GM12878 (cell line): ENCODE data around the gene WNK1. TPM values are rescaled to one million over a fixed set of nuclear protein-coding genes. Genes with fewer than 3 reads are reported as not detected.

Source experiments
- ATAC-seq: fragments of 200-7000 bp; cut with Tn5 transposase; 3 replicates; pipeline ENCODE4 v1.9.1; 2020; ENCODE audit warnings: mild to moderate bottlenecking, moderate library complexity
- BruUV-seq: library from RNA; stranded (reverse); fragments of 400-500 nt; replicated peaks from 2 replicates; lab custom pipeline; 2021; lab: Mats Ljungman, UMichigan
- CTCF ChIA-PET: fragments of 300-600 bp; sonication (Branson Sonifier 250); formaldehyde crosslinking; extraction: SDS; loops from one replicate; lab custom pipeline; 2021; ENCODE audit warnings: inconsistent platforms; lab: Yijun Ruan, JAX
- POLR2A ChIA-PET: fragments of 350-600 bp; formaldehyde crosslinking; extraction: SDS; loops from one replicate; lab custom pipeline; 2021; ENCODE audit warnings: inconsistent platforms; lab: Charles Lee
- RAD21 ChIA-PET: fragments of 300-600 bp; sonication (Branson Sonifier 250); formaldehyde crosslinking; loops from one replicate; lab custom pipeline; 2023; ENCODE audit warnings: antibody characterized with exemption; ENCODE audit not compliant: unreplicated experiment; lab: Charles Lee
- SMC1A ChIA-PET: fragments of 300-600 bp; sonication (Branson Sonifier 250); formaldehyde crosslinking; loops from one replicate; lab custom pipeline; 2023; ENCODE audit not compliant: unreplicated experiment, uncharacterized antibody; lab: Charles Lee
- DNase-seq: peaks from one replicate; pipeline ENCODE4 v3.0.0-alpha.2; 2011; ENCODE audit warnings: low read depth, low spot score
- FAIRE-seq: peaks from 3 replicates; lab custom pipeline; 2011; peaks lifted over from hg19 to GRCh38; lab: Jason Lieb, UNC
- H2AFZ ChIP-seq: 2 replicates; pipeline ENCODE4 v1.6.0; 2011; ENCODE audit warnings: low read depth, low read length, control low read depth; ENCODE audit not compliant: control insufficient read depth
- H3K27ac ChIP-seq: 2 replicates; pipeline ENCODE4 v1.5.1; 2011; ENCODE audit warnings: control low read depth; ENCODE audit not compliant: control insufficient read depth, insufficient read depth
- H3K27me3 ChIP-seq, 2 experiments: replicated peaks in 1 of 2; 2 replicates each; pipeline versions ENCODE4 v1.6.0 to v1.6.1; 2011; ENCODE audit warnings: low read length in 1 of 2; ENCODE audit not compliant: control insufficient read depth in 2 of 2, insufficient read depth in 2 of 2
- H3K36me3 ChIP-seq, 2 experiments: 2 replicates each; pipeline ENCODE4 v1.5.1; 2011; ENCODE audit warnings: low read length in 1 of 2; ENCODE audit not compliant: control insufficient read depth in 2 of 2, insufficient read depth in 2 of 2
- H3K4me1 ChIP-seq: 2 replicates; pipeline ENCODE4 v1.6.1; 2011; ENCODE audit warnings: mild to moderate bottlenecking, low read length, moderate library complexity, mixed read lengths; ENCODE audit not compliant: control insufficient read depth, insufficient read depth
- H3K4me2 ChIP-seq: 2 replicates; pipeline ENCODE4 v1.6.0; 2011; ENCODE audit warnings: control low read depth; ENCODE audit not compliant: control insufficient read depth, insufficient read depth
- H3K4me3 ChIP-seq: fragments of 200-600 bp; sonication (generic); 2 replicates; pipeline ENCODE4 v1.5.1; 2016
- H3K79me2 ChIP-seq: 2 replicates; pipeline ENCODE4 v1.6.0; 2011; ENCODE audit warnings: low read length; ENCODE audit not compliant: control insufficient read depth, insufficient read depth
- H3K9ac ChIP-seq: 2 replicates; pipeline ENCODE4 v1.8.0; 2011; ENCODE audit warnings: low read length, control low read depth, mixed read lengths; ENCODE audit not compliant: control insufficient read depth, insufficient read depth
- H3K9me3 ChIP-seq: replicated peaks from 3 replicates; pipeline ENCODE4 v1.5.1; 2011; ENCODE audit warnings: mild to moderate bottlenecking, low read length; ENCODE audit not compliant: control insufficient read depth, insufficient read depth
- H4K20me1 ChIP-seq: 2 replicates; pipeline ENCODE4 v1.6.0; 2011; ENCODE audit not compliant: control insufficient read depth, insufficient read depth
- BHLHE40 ChIP-seq, 2 experiments: fragments of 450-650 bp in 1 of 2; IDR thresholded peaks; 2 replicates each; pipeline ENCODE4 v1.6.1; 2011 to 2017; ENCODE audit warnings: low read depth in 2 of 2, borderline replicate concordance in 1 of 2, improper control_type of control experiment in 1 of 2, low read length in 1 of 2, mild to moderate bottlenecking in 1 of 2
- CBFB ChIP-seq: IDR thresholded peaks from 2 replicates; pipeline ENCODE4 v1.6.1; 2016; ENCODE audit warnings: antibody characterized with exemption, low read depth
- DPF2 ChIP-seq: fragments of 450-650 bp; IDR thresholded peaks from 2 replicates; pipeline ENCODE4 v1.6.1; 2017; ENCODE audit warnings: mild to moderate bottlenecking
- EP300 ChIP-seq, 2 experiments: fragments of 150-350 bp in 1 of 2; IDR thresholded peaks; 2 replicates each; pipeline ENCODE4 v1.6.1; 2011 to 2012; ENCODE audit warnings: low read depth in 2 of 2, low read length in 2 of 2, borderline replicate concordance in 1 of 2, improper control_type of control experiment in 1 of 2, inconsistent platforms in 1 of 2; ENCODE audit not compliant: control insufficient read depth in 1 of 2
- MEF2B ChIP-seq: fragments of 450-650 bp; IDR thresholded peaks from 2 replicates; pipeline ENCODE4 v1.6.1; 2018; ENCODE audit warnings: mild to moderate bottlenecking, moderate library complexity; ENCODE audit not compliant: partially characterized antibody, poor library complexity, severe bottlenecking
- MYC ChIP-seq: IDR thresholded peaks from 2 replicates; pipeline ENCODE4 v1.6.1; 2011; ENCODE audit warnings: mild to moderate bottlenecking, low read length, moderate library complexity, inconsistent platforms; ENCODE audit not compliant: insufficient read depth, insufficient replicate concordance, insufficient read length, severe bottlenecking
- USF2 ChIP-seq: IDR thresholded peaks from 2 replicates; pipeline ENCODE4 v1.6.1; 2011; ENCODE audit warnings: low read depth, low read length, improper control_type of control experiment, borderline replicate concordance
- ZNF592 ChIP-seq: fragments of 450-650 bp; IDR thresholded peaks from 2 replicates; pipeline ENCODE4 v1.6.1; 2017; ENCODE audit warnings: mild to moderate bottlenecking, moderate library complexity
- WGBS: methylation state at CpG from one replicate; pipeline ENCODE4 v1.1.6; 2016; ENCODE audit warnings: low lambda C conversion rate; ENCODE audit not compliant: insufficient replicate concordance, insufficient coverage; ENCODE audit errors: missing lambda C conversion rate; 5-methylcytosine and 5-hydroxymethylcytosine counted together
- in situ Hi-C: fragments of 300-500 bp; cut with MboI; formaldehyde crosslinking; loops from 9 replicates; pipeline ENCODE4 v1.14.3; 2018; ENCODE audit warnings: mixed read lengths
- intact Hi-C: fragments of 100-400 bp; cut with micrococcal nuclease; formaldehyde crosslinking; loops from one replicate; pipeline ENCODE4 v1.14.2; 2022; ENCODE audit not compliant: unreplicated experiment
- polyA plus RNA-seq, 11 experiments: library from polyadenylated mRNA; depleted of rRNA in 4 of 11; unstranded in 6 of 11; stranded (reverse) in 5 of 11; fragments of >200 nt; fragmentation: Nextera tagmentation in 4 of 11; fragmentation: Illumina TruSeq in 1 of 11; extraction: Ambion mirVana in 4 of 11; extraction: Trizol in 1 of 11; gene quantifications; 1 replicate in 1 of 11; 2 replicates in 10 of 11; pipeline versions ENCODE4 v1.2.1 to v1.2.3, GENCODE V29; 2011 to 2016; ENCODE audit warnings: inconsistent platforms in 2 of 11, missing spikeins in 2 of 11, low read depth in 1 of 11
- total RNA-seq, 4 experiments: library from RNA; depleted of rRNA in 3 of 4; stranded (reverse); fragments of >200 nt in 3 of 4; fragmentation: Illumina TruSeq in 1 of 4; extraction: Trizol in 1 of 4; gene quantifications; 2 replicates each; pipeline versions ENCODE4 v1.2.1 to v1.2.3, GENCODE V29; 2013 to 2021

Gene WNK1
- total and polyA plus RNA-seq, 10 of the 15 experiments (the other 5 are each of a cell fraction or from before 2014, with no cell fraction given), result 9.6 to 151 (median 86.6) TPM

DNA sequence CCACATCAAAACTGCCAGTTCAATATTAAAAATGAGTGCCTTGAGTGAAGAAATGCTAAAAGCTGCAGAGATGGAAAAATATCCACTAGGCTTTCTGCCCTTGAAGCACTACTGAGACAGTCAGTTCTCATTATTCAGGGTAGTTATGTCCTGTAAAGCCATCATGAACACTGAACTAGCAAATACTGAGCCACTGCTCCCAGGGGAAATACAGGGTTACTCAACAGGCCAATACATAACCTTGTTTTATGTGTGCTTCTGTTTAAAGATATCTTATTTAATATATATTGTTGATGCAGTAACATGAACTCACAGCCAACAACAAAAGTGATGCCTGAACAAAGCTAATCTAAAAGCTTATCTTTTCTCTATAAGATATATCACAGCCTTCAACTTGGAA lies 193.8 kb downstream of the WNK1 start:
- no peaks in the 10 kb centered on the region for H3K9me3 ChIP-seq
- no TSS peak for BruUV-seq
- peak; percentile 15 for DNase-seq
- H3K79me2 ChIP-seq, result peaks cover 35% of the 10 kb centered on the region
- peaks cover 6% of the 10 kb centered on the region for H3K4me1 ChIP-seq
- in situ Hi-C loops, result loop anchor here (5.0 kb wide), 1 partner anchor 369 kb away; no protein-coding TSS in a partner anchor
- H3K4me2 ChIP-seq, result peak overlapping the region; percentile 36; the same call in 1 of the 2 replicates
- no peaks in the 10 kb centered on the region for H3K27me3 ChIP-seq
- ChIA-PET CTCF (interaction anchor here (0.8 to 4.3 kb wide), 9 partner anchors 9 to 637 kb away, joined by 3 to 25 read pairs (median 6); no protein-coding TSS in a partner anchor), SMC1A (interaction anchor here (0.6 to 2.3 kb wide), 21 partner anchors 9 to 493 kb away, joined by 3 to 7 read pairs (median 4); no protein-coding TSS in a partner anchor), POLR2A (no interaction called here), RAD21 (interaction anchor here (0.7 to 1.8 kb wide), 14 partner anchors 13 to 376 kb away, joined by 3 to 11 read pairs (median 3); partner anchors contain the start of gene WNK1)
- intact Hi-C loops, result loop anchor here (5.0 kb wide), 1 partner anchor 124 kb away; no protein-coding TSS in a partner anchor
- no peak overlapping the region for H2AFZ ChIP-seq
- peak overlapping the region; percentile 27; the same call in 1 of the 2 replicates for H3K27ac ChIP-seq
- no peaks in the 10 kb centered on the region for H4K20me1 ChIP-seq
- H3K4me3 ChIP-seq, result 0 out of 2 replicates have a peak overlapping the region, but pooled peaks have one; percentile 22
- H3K36me3 ChIP-seq, result no peaks in the 10 kb centered on the region
- no peak for TF ChIP-seq MYC
- peak; percentile 83 for TF ChIP-seq MEF2B
- no peak for FAIRE-seq
- ATAC-seq, result no peak
- H3K9ac ChIP-seq, result no peak overlapping the region

DNA sequence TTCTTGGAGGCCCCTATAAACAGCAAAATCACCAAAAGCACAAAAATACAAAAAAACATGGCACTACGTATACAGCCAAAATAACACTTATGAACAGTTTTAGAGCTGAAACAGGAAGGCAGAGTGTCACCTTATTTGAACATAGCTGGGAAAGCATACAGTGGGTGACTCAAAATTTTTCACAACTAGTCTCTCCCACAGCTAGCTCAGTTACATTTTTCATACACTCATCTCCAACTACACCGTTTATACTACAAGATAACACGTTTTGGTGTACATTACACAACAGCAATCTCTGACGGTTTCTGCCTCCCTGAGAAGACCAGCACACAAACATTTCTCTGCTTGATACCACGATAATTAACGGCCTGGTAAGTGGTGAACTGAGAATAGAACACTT lies 194.3 kb downstream of the WNK1 start:
- no peak overlapping the region for H3K9ac ChIP-seq
- in situ Hi-C loops (loop anchor here (5.0 kb wide), 1 partner anchor 369 kb away; no protein-coding TSS in a partner anchor), intact Hi-C loops (loop anchor here (5.0 kb wide), 1 partner anchor 124 kb away; no protein-coding TSS in a partner anchor)
- SMC1A ChIA-PET, result interaction anchor here (0.6 to 2.3 kb wide), 21 partner anchors 9 to 494 kb away, joined by 3 to 7 read pairs (median 4); no protein-coding TSS in a partner anchor
- ATAC-seq (peak; percentile 13), DNase-seq (peak; percentile 24), FAIRE-seq (peak; percentile 41)
- no peaks in the 10 kb centered on the region for H3K27me3 ChIP-seq
- no peaks in the 10 kb centered on the region for H3K9me3 ChIP-seq
- H3K79me2 ChIP-seq, result peaks cover 35% of the 10 kb centered on the region
- CTCF ChIA-PET, result interaction anchor here (0.8 to 4.3 kb wide), 9 partner anchors 9 to 636 kb away, joined by 3 to 25 read pairs (median 6); no protein-coding TSS in a partner anchor
- RAD21 ChIA-PET, result interaction anchor here (0.7 to 1.8 kb wide), 14 partner anchors 13 to 377 kb away, joined by 3 to 11 read pairs (median 3); partner anchors contain the start of gene WNK1
- H3K36me3 ChIP-seq, result no peaks in the 10 kb centered on the region
- peak overlapping the region; percentile 27 for H3K27ac ChIP-seq
- H3K4me2 ChIP-seq, result peak overlapping the region; percentile 36; the same call in 1 of the 2 replicates
- no TSS peak for BruUV-seq
- H3K4me3 ChIP-seq, result peak overlapping the region; percentile 22; the same call in 1 of the 2 replicates
- H2AFZ ChIP-seq, result peak overlapping the region; percentile 0
- POLR2A ChIA-PET, result no interaction called here
- 40% methylated on average over 6 of the region's 6 CpGs for WGBS
- H3K4me1 ChIP-seq, result peaks cover 6% of the 10 kb centered on the region
- H4K20me1 ChIP-seq, result no peaks in the 10 kb centered on the region
- TF ChIP-seq ZNF592 (no peak), MEF2B (peak; percentile 4), CBFB (no peak), BHLHE40 (IDR thresholded peaks at IDR 0.05; ENCODE audit: borderline replicate concordance in 1 of 2, low read depth in 2 of 2, low read length in 1 of 2) (0 out of 4 replicates have a peak, but pooled peaks of 1 of the 2 experiments have one; percentile 14), USF2 (no peak), EP300 (IDR thresholded peaks at IDR 0.05; ENCODE audit: borderline replicate concordance in 1 of 2, control insufficient read depth in 1 of 2, low read depth in 2 of 2, low read length in 2 of 2) (0 out of 4 replicates have a peak, but pooled peaks of 1 of the 2 experiments have one; percentile 9), DPF2 (peak; percentile 38; the same call in 1 of the 2 replicates)
